Immature natural killer cell (primary cell): ENCODE data around the gene PMFBP1. TPM values are rescaled to one million over a fixed set of nuclear protein-coding genes. Genes with fewer than 3 reads are reported as not detected.
A peak's percentile ranks its signal among the peaks of the same experiment; 100 is the strongest.
"Not testable (repeated sequence)": the region's sequence is repeated elsewhere in the genome, so short reads cannot be mapped to it uniquely, and the experiment has no call there.

Source experiments
- DNase-seq, 3 donors: peaks; one replicate each; pipeline ENCODE4 v3.0.0; 2022; ENCODE audit warnings: mixed read lengths in 1 of 3
- H3K27ac Mint-ChIP-seq, 6 donors: one replicate each; pipeline ENCODE4 v1.8.0; 2020; ENCODE audit warnings: mixed read lengths in 6 of 6, mild to moderate bottlenecking in 5 of 6, inconsistent platforms in 4 of 6, moderate library complexity in 3 of 6
- H3K27me3 Mint-ChIP-seq, 3 donors: one replicate each; pipeline ENCODE4 v1.8.0; 2020 to 2021; ENCODE audit warnings: low read depth in 3 of 3, mild to moderate bottlenecking in 3 of 3, mixed read lengths in 3 of 3, moderate library complexity in 3 of 3, inconsistent platforms in 1 of 3
- H3K36me3 Mint-ChIP-seq, 3 donors: one replicate each; pipeline ENCODE4 v1.8.0; 2020; ENCODE audit warnings: mixed read lengths in 3 of 3, inconsistent platforms in 2 of 3, mild to moderate bottlenecking in 2 of 3
- H3K4me1 Mint-ChIP-seq, 2 donors: one replicate each; pipeline ENCODE4 v1.8.0; 2020; ENCODE audit warnings: inconsistent platforms in 2 of 2, mild to moderate bottlenecking in 2 of 2, mixed read lengths in 2 of 2, moderate library complexity in 1 of 2
- H3K4me3 Mint-ChIP-seq, 5 donors: one replicate each; pipeline ENCODE4 v1.8.0; 2020; ENCODE audit warnings: mild to moderate bottlenecking in 5 of 5, mixed read lengths in 5 of 5, inconsistent platforms in 3 of 5, moderate library complexity in 3 of 5
- H3K9me3 Mint-ChIP-seq, 6 donors: one replicate each; pipeline ENCODE4 v1.8.0; 2020; ENCODE audit warnings: mild to moderate bottlenecking in 6 of 6, mixed read lengths in 6 of 6, inconsistent platforms in 4 of 6, moderate library complexity in 3 of 6
- polyA plus RNA-seq, 3 donors: library from polyadenylated mRNA; unstranded; fragments of 300-500 nt; fragmentation: Illumina TruSeq; gene quantifications; one replicate each; pipeline ENCODE4 v1.2.3, GENCODE V29; 2021

PMFBP1 gene
- polyA plus RNA-seq, 3 donors from 2014 or later = not detected

- DNase-seq = no peak
- H3K4me3 Mint-ChIP-seq = no peak overlapping the region
- H3K9me3 Mint-ChIP-seq = no peaks in the 10 kb centered on the region
- H3K27me3 Mint-ChIP-seq = peaks cover 0 to 7% (median 4%) of the 10 kb centered on the region in 3 donors
- peaks cover 18 to 62% (median 24%) of the 10 kb centered on the region in 3 donors for H3K36me3 Mint-ChIP-seq
- no peak overlapping the region for H3K27ac Mint-ChIP-seq
- H3K4me1 Mint-ChIP-seq = peaks cover 28 to 36% of the 10 kb centered on the region in 2 donors
Observed at GRCh38 chr16:72098936-72099335, 73.0 kb downstream of the PMFBP1 start.

GRCh38 chr16:72094266-72094610 is 77.7 kb downstream of the PMFBP1 start:
- Mint-ChIP-seq H3K36me3 (peaks cover 3 to 28% (median 9%) of the 10 kb centered on the region in 3 donors), H3K4me1 (peaks cover 56 to 73% of the 10 kb centered on the region in 2 donors), H3K9me3 (no peaks in the 10 kb centered on the region), H3K27me3 (peaks cover 0 to 4% (median 2%) of the 10 kb centered on the region in 3 donors), H3K27ac (peak overlapping the region; percentile 97 to 100 (median 98)), H3K4me3 (peak overlapping the region; percentile 94 to 100 (median 99))
- no peak for DNase-seq

GRCh38 chr16:72093448-72094265 is 78.3 kb downstream of the PMFBP1 start, which contains the start of the genes DHX38 and TXNL4B:
TSS of gene DHX38 (plus strand) at chr16:72093847. CDS start at chr16:72096158, 2,311 bp downstream.
TSS of gene TXNL4B (minus strand) at chr16:72093620. CDS start at chr16:72090749, 2,871 bp downstream.
- peak within 1 kb of the TSS; percentile 94 to 100 (median 99) for H3K4me3 Mint-ChIP-seq
- peaks cover 55 to 73% of the 10 kb centered on the region in 2 donors for H3K4me1 Mint-ChIP-seq
- DNase-seq = peak; percentile 94 to 95 (median 94)
- peaks cover 3 to 28% (median 14%) of the 10 kb centered on the region in 3 donors for H3K36me3 Mint-ChIP-seq
- peak within 1 kb of the TSS; percentile 97 to 100 (median 98) for H3K27ac Mint-ChIP-seq
- peaks cover 0 to 4% (median 2%) of the 10 kb centered on the region in 3 donors for H3K27me3 Mint-ChIP-seq
- no peaks in the 10 kb centered on the region for H3K9me3 Mint-ChIP-seq

GRCh38 chr16:72092832-72093447 is 79.0 kb downstream of the PMFBP1 start:
- Mint-ChIP-seq H3K4me1 (peaks cover 51 to 73% of the 10 kb centered on the region in 2 donors), H3K27me3 (peaks cover 0 to 4% (median 2%) of the 10 kb centered on the region in 3 donors), H3K36me3 (peaks cover 0 to 27% (median 10%) of the 10 kb centered on the region in 3 donors), H3K27ac (peak overlapping the region; percentile 97 to 100 (median 98)), H3K9me3 (no peaks in the 10 kb centered on the region), H3K4me3 (peak overlapping the region; percentile 94 to 100 (median 99))
- peak in 1 of 3 donors; percentile 6 for DNase-seq

- H3K4me3 Mint-ChIP-seq = peak overlapping the region; percentile 38 to 100 (median 94)
- no peak for DNase-seq
- peak overlapping the region in 3 of 6 donors; percentile 8 to 29 (median 27) for H3K27ac Mint-ChIP-seq
- H3K27me3 Mint-ChIP-seq = peaks cover 0 to 4% (median 2%) of the 10 kb centered on the region in 3 donors
- H3K9me3 Mint-ChIP-seq = no peaks in the 10 kb centered on the region
- peaks cover 4 to 22% (median 14%) of the 10 kb centered on the region in 3 donors for H3K36me3 Mint-ChIP-seq
- peaks cover 47 to 60% of the 10 kb centered on the region in 2 donors for H3K4me1 Mint-ChIP-seq
Observed at GRCh38 chr16:72091217-72091616, 80.7 kb downstream of the PMFBP1 start.

GRCh38 chr16:72085002-72085401 is 87.0 kb downstream of the PMFBP1 start:
- no peak overlapping the region for H3K27ac Mint-ChIP-seq
- peaks cover 0 to 2% (median under 1%) of the 10 kb centered on the region in 6 donors for H3K9me3 Mint-ChIP-seq
- no peaks in the 10 kb centered on the region for H3K4me1 Mint-ChIP-seq
- peaks cover 26 to 41% (median 30%) of the 10 kb centered on the region in 3 donors for H3K36me3 Mint-ChIP-seq
- no peaks in the 10 kb centered on the region for H3K27me3 Mint-ChIP-seq
- DNase-seq = no peak
- no peak overlapping the region for H3K4me3 Mint-ChIP-seq

- H3K9me3 Mint-ChIP-seq = peaks cover 0 to 2% (median under 1%) of the 10 kb centered on the region in 6 donors
- H3K4me3 Mint-ChIP-seq = no peak overlapping the region
- H3K36me3 Mint-ChIP-seq = peaks cover 26 to 41% (median 28%) of the 10 kb centered on the region in 3 donors
- H3K27me3 Mint-ChIP-seq = no peaks in the 10 kb centered on the region
- no peak overlapping the region for H3K27ac Mint-ChIP-seq
- DNase-seq = no peak
- no peaks in the 10 kb centered on the region for H3K4me1 Mint-ChIP-seq
Observed at GRCh38 chr16:72084445-72084844, 87.5 kb downstream of the PMFBP1 start.

GRCh38 chr16:72083778-72084404 is 88.1 kb downstream of the PMFBP1 start:
- Mint-ChIP-seq H3K4me1 (no peaks in the 10 kb centered on the region), H3K36me3 (peaks cover 23 to 37% (median 26%) of the 10 kb centered on the region in 3 donors), H3K9me3 (peaks cover 0 to 2% (median under 1%) of the 10 kb centered on the region in 6 donors), H3K27ac (no peak overlapping the region), H3K27me3 (no peaks in the 10 kb centered on the region), H3K4me3 (no peak overlapping the region)
- no peak for DNase-seq

- H3K27ac Mint-ChIP-seq, H3K36me3 Mint-ChIP-seq, DNase-seq, H3K4me1 Mint-ChIP-seq, H3K27me3 Mint-ChIP-seq, H3K4me3 Mint-ChIP-seq, H3K9me3 Mint-ChIP-seq: not testable (repeated sequence)
Observed at GRCh38 chr16:72076991-72077706, 94.8 kb downstream of the PMFBP1 start.

GRCh38 chr16:72075067-72075466 is 96.9 kb downstream of the PMFBP1 start:
- H3K27ac Mint-ChIP-seq, H3K36me3 Mint-ChIP-seq, H3K4me1 Mint-ChIP-seq, H3K27me3 Mint-ChIP-seq, H3K9me3 Mint-ChIP-seq, DNase-seq, H3K4me3 Mint-ChIP-seq: not testable (repeated sequence)

- no peaks in the 10 kb centered on the region for H3K9me3 Mint-ChIP-seq
- peak overlapping the region in 1 of 6 donors; percentile 22 for H3K27ac Mint-ChIP-seq
- H3K27me3 Mint-ChIP-seq = peaks cover 0 to 1% (median 0%) of the 10 kb centered on the region in 3 donors
- DNase-seq = no peak
- peaks cover 0 to 3% (median 0%) of the 10 kb centered on the region in 3 donors for H3K36me3 Mint-ChIP-seq
- H3K4me3 Mint-ChIP-seq = no peak overlapping the region
- H3K4me1 Mint-ChIP-seq = no peaks in the 10 kb centered on the region
Observed at GRCh38 chr16:72073560-72074230, 98.3 kb downstream of the PMFBP1 start.

GRCh38 chr16:72072514-72073342 is 99.2 kb downstream of the PMFBP1 start:
- Mint-ChIP-seq H3K27me3 (peaks cover 0 to 1% (median 0%) of the 10 kb centered on the region in 3 donors), H3K9me3 (no peaks in the 10 kb centered on the region), H3K4me3 (no peak overlapping the region), H3K4me1 (no peaks in the 10 kb centered on the region), H3K27ac (no peak overlapping the region), H3K36me3 (peaks cover 0 to 3% (median 0%) of the 10 kb centered on the region in 3 donors)
- DNase-seq = no peak
